Stimulated activated CD8-positive, alpha-beta memory T cell treated with anti-CD3 and anti-CD28 coated beads, Interleukin-4, amount 100 ng/mL, for 1 hour (primary cell): Measurements from ENCODE around the gene ERRFI1.

Experiments
- DNase-seq, 2 donors: peaks; one replicate each; pipeline ENCODE4 v3.0.0-alpha.2; 2020; ENCODE audit warnings: low read depth in 2 of 2, low spot score in 1 of 2

ERRFI1 gene

DNA sequence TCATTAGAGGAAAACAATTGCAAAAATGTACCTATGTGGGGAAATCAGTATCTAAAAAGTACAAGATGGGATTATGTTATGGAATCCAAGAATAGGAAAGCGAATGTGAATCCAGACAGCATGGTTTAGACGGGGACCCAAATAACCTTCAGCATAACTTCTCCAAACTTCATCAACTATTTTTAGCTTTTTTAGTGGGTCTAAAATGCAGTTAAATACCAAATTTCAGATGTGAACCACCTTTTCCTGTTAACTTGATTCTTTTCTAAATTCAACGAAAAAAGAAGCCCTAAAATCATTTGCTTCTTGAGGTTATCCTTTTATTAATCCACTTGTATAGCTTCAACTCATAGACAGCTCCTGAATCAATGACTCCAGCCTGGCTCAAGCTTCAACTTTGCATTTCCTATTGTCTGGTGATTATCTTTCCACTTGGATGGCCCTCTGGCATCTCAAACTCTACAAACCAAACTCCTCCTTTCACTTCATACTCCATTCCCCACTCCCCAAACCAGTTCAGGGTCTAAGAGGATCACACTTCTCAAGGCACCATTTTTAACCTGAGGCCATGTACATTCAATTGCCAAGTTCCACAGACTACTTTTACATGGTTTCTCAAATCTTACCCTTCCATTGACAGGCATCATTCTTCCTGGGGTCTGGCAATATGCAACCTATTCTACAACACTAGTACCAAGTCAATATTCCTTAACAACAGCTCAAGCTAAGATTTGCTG is 7.4 kb downstream of the ERRFI1 start:
- DNase-seq, result no peak

DNA sequence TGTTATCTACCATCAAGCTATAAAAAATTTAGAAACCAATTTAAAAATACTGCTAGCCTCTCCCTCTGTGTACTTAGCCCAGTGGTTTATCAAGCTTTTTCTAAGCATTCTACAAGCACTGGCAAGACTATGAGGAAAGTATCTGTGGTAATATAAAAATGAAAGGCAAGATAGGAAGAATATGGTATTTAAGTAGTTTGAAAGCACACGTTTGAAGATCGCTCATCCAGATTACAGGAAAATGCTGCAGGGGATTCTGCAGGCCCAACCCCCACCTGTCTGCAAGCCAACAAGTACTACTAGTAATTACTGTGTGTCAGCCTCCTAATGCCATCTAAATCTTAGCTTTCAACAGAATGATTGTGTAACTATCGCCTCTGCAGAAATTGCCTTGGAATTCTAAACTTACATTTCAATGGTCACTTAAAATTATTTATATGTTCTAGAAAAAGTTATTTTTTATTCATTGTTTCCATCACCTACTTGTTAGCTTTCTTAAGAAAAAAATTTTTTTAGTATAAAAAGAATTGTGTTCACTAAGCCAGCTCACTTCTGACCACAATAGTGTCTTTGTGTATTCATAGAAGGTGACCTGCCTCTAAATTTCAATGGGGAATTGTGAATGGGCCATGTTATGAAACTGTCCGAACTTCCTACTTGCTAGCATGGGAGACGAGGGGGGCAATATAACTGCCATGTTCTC is 8.5 kb downstream of the ERRFI1 start:
- no peak for DNase-seq

DNA sequence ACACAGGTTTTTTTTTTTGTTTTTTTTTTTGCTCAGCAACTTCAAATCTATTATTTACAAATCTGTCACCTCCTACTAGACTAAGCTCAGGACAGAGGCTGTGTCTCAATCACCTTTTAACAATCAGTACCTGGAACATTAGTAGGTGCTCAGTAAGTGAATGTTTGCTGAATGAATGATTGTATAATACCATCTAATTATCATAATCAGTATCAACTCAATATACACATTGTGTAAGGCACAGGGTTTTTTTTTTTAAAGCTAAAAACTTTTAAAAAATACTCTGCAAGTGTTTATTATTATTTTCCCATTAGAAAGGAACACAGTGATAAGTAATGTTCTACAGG is 9.2 kb downstream of the ERRFI1 start:
- no peak for DNase-seq

DNA sequence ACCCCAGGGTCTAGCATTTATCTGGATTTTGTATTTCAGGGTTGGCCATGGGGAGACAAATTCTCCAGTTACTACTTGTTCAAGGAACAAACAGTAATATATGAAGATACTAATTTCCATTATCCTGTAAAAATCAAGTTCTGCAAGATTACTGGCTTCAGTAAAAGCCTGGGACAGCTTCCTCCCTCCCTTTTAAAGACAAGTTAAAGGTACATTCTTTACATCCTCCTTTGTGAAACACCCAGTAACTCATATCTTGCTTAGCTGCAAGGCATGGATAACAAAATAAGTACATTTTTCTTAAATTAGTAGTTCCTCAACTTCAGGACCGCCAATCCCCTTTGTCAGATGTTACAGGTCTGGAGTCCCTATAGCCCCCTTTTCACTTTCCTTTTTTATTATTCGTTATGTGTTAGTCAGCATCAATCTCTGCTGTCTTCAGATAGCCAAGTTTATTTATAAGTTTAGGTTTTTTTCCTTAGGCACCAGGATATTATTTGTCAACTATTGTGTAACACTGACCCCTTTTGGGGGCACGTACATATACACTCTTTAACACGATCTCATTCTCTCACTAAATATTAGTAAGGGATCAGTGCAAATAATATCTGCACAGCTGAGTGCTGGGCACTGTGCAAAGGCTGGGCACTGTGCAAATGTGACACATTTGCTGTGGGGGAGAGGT is 9.8 kb downstream of the ERRFI1 start:
- no peak for DNase-seq

DNA sequence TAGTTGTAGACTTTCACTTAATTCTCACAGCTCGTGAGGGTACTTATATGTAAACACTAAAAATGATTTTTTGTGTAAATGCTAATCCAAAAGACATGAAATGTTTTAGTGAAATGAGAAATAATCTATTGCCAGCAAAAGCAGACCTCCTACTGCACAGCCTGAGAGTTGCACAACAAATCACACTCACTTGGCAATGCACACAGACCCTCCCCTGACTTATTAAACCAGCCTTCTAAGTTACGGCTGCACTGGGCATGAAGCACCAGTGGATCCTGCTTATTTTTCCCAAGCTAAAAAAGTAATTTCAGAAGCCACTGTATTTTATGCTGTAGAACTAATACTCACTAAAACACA is 10.3 kb downstream of the ERRFI1 start:
- DNase-seq, result no peak

DNA sequence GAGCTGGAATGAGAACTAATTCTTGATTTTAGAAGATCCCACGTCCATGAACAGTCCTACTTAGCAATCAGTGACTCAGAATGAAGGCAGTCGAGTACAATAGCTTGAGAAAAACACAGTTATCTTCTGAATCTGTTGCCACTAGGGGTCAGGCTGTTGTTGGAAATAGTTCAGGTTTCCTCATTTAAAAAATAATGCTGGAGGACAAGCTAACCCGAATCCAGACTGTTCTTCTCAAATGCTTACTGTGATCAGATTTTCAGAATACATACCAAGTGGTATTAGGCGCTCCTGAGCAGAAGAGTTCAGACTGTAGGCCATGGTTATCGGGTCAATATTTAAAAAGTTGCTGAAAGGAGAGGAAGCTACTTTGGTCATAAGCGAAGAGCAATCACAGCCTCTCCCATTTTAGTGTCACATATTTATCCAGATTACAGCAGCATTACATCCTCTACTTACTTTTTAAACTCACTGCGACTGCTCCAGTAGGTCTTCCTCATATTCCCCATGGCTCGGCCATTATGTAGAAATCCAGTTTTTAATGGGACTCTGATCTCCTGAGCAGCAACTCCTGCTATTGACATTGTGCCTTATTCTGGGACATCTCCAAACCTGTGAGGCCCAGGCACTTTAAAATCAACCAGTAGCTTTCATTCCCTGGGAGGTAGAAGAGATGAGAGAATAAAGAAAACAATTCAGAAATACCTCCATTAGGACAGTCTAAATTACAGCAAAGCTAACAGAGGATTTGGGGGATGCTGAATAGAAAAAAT is 10.9 kb downstream of the ERRFI1 start:
- no peak for DNase-seq

DNA sequence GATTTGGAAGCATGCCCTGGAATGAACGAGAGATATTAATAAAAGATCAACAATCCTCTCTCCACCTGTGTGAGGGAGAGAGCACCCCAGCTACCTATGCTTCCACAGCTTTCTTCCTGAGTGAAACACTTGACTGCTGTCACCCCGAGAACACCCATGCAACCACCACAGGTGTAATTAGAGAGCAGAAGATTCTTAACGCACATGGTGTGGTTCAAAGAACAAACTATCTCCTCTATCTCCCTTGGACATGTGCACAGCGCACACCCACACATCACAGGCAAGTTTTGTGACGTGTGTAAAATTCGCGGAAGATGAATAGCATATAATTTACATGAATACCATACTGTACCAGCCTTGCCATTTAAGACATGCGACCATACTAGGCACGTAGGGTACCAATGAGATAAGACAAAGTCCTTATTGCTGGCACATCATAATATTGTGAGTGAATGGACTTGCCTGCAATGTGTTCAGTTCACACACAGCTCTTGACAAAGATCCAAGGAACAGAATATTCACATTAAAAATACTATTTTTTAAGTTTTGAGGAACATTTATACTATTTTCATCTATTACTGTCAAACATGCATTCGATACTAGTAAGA is 11.6 kb downstream of the ERRFI1 start:
- DNase-seq, result no peak

DNA sequence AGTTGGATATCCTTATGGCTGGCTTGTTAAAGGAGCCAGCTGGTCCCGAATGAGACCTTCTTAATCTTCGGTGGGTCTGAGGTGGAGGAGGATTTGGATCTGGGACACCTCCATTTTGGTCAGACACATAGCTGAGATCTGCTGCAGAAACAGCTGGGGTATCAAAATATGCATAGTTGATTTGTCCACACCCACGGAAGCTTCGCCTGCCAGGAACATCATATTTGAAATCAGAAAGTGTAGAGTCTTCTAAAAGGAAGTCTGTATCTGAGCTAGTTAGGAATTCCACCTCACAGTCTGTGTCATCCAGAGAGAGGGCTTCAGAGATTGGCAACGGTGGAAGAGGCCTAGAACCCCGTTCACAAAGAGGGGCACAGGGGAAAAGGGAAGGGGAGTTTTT is 12.3 kb downstream of the ERRFI1 start:
- DNase-seq, result no peak

DNA sequence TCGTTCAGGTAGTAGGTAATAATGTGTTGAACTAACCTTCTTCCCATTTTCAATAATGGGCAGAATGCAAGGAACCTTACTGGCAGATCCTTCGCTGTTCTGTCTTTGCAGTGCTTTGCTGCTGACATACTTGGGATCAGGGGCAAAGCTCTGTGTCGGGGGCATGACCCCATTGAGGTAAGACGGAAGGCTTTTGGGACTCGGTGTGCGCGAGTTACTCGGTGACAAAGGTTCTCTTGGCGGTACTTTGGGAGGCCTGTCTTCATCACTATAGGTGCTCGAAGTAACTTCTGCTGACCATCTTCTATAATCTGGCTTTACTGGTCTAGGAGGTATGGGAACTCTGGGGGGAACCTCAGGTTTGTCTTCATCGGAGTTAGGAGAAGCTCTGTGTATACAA is 12.7 kb downstream of the ERRFI1 start:
- no peak for DNase-seq

DNA sequence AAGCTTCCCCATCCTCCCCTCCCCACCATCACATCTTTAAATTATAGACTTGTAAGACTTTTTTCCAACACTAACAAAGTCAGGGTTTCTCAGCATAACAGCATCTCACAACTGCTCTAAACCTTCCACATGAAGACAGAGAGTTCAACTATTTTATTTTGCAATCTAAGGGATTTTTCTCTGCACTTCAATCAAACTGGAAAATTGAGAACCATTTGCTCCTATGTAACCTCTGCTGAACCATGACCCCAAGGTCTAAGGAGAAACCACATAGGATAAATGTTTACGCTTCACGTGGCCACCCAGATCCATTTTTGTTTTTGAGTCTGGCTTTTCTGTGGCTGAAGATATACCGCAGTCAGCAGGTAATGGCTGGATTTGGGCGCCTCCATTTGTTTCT is 13.2 kb downstream of the ERRFI1 start:
- no peak for DNase-seq

DNA sequence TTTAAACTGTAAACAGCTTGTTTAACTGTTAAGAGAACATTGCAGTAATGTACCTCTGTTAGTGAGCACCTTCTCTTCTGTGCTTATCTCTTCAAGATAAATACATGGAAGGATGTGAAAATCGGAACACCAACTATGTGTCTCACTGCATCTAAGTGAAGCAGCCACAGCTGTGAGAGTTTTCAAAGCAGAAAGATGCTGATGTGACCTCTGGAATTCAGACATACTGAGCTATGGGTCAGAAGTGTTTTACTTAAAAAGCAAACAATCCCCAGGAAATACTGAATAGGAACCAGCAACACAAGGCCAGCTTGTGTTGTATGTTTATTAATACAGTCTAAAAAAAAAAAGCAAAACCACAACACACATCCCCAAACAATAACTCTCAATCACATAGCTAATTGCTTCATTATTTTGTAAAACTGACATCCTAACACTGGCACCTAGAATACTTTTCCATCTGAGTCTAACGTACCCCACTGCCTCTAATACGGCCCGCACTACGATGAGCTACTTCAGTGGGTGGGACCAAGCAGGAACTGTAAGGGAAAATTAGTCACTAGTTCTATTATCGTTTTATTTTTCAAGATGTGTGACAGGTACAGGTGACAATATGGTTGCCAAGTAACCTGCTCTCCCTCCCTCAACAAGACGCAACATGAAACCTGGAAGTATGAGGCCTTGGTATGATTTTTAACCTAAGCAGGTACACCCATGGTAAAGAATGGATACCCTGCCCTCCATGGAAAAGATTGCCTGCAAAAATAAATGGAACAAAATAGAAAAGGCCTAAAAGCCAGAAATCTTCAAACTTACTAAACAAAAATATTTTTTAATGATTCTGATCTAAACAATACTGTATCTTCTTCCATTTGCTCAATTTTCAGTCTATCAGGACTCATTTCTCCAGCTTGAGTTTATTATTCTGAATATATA is 13.9 kb downstream of the ERRFI1 start:
- no peak for DNase-seq

DNA sequence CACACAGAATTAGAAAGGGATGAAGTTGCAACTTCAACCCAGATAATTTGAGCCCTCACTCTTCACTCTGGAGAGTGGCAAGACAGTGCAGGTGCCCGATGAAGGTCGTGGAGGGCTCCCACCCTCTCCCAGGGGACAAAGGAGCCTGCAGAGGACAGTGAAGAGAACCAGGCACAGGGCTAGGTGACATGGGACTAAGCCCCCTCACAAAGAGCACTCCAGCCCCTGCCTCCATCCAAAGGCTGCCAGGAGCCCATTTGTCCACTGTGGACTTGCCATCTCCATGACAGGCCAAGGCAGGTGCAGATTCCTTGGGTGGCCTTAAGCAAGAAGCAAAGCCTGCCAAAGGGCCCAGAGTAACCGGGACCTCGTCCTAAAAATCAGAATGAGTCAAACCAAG is 15.1 kb downstream of the ERRFI1 start:
- DNase-seq, result no peak

DNA sequence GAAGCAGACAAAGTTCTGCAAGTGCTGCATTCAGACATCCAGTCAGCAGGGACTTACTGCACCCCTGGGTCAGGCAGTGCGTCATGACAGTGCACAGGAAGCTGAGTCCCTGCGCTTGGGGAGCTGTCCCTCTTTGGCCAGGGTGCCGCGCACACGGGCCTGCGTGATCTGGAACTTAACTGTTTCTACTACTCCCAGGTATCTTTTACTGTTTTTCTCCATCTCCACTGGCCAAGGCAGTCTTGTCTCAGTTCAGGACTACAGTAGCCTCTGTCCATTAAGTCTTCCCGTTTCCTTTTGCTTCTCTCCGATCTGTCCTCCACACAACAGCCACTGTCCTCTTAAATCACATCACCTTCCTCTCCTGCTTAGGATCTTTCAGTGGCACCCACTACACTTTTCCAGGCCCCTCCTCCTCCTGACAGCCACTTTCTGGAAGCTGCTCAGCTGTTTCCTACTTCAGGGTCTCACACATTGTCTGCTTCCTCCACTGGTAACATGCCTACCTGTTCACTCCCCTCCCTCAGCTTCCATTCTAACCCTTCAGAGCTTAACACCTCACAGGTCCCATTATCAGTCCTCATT is 15.9 kb downstream of the ERRFI1 start:
- DNase-seq, result no peak

DNA sequence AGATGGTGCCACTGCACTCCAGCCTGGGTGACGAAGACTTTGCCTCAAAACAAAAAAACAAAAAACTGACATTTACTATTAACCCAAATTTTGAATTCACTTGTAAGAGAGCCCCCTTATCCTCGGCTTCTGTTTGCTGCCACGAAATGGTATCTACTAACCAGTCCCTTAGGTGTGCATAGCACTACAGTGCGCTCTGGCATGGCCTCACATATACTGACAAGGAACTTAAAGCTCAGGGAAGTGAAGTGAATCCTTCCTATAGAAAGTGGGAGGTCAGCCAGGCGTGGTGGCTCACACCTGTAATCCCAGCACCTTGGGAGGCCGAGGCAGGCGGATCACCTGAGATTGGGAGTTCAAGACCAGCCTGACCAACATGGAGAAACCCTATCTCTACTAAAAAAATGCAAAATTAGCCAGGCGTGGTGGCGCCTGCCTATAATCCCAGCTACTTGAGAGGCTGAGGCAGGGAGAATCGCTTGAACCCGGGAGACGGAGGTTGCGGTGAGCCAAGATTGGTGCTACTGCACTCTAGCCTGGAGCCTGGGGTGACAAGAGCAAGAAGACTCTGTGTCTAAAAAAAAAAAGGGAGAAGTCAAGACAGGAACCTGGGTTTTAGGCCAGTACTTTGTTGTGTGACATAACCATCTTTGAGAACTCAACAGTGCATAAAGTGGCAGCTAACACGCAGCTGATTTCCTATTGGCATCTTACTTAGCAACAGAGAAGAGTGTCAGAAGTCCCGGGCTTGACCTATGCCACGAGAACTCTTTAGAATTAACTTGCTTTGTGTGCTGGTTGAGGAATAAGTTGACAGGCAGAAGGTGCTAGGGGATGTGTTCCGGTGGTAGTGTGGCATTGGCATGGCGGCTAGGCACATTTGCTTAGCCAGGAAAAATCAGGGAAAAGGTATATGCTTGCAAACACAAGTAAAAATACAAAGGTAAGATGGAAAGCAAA is 16.8 kb downstream of the ERRFI1 start:
- no peak for DNase-seq

DNA sequence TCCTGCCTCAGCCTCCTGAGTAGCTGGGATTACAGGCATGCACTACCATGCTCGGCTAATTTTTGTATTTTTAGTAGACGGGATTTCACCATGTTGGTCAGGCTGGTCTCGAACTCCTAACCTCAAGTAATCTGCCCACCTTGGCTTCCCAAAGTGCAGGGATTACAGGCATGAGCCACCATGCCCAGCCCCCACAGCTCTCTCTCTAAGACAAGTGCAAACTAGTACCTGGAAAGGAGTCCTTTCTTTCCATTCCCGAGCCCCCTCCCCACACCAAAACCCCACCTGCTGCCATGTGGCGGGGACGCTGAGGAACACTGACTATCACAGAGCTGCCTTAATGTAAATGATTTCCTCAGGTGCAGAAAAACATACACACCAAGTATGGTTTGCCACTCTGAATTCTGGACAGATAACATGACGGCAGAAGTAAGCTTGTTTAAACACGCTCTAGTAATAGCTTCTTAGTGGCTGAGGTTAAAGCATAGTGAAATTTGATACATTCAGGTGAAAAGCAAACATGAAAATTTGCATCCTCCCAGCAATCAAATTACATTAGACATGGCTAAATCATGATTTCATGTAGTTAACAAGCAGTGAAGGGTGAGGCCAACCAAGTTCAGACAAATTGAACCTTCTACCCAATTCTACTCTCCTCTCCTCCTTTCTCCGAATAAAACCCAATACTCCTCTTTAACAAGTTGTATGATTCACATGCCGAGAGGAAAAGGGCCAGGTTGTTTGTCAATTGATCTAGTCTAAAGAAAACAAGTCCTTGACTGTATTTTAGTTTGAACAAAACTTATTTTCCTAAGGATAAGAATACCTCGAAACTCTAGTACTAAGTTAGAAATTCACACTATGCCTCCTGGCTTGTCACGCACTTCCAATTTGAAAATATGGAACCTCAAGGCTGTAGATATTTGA is 19.8 kb downstream of the ERRFI1 start:
- DNase-seq, result no peak

DNA sequence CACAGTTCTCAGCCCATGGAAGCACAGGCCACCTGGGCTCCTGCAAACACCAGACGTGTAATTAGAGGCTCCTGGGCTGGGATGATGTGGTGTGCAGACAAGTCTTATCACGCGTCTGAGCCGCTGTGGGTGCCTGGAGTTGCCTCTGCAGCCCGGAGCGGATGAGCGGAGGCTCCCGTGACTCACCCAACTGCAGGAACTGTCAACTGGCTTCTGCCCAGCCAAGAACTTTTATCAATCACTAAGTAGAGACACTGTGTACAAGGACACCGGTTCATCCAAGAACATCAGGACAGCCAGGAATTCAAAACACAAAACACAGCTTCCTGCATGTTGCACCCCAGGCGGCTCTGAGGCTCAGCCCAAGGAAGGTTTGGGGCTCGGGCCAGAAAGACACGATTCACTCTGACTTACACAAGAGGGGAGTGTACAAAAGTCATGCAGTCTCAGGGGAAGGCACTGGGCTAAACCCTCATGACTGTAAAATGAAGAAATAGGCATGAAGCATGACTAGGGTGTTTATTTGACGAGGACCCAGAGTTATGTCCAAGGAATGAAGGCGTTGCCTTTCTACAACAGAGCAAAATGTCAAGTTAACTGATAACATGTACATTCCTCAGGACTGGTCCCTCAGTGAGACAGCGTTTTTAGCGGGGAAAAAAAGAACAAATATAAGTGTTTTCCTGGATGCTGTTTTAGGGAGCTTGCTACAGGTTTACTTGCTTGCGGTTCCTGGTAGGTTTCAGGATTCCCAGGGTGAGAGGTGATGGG is 21.1 kb downstream of the ERRFI1 start:
- DNase-seq, result no peak
